Natural killer cell (primary cell): ENCODE results near the gene CYYR1. TPM values are rescaled to one million over a fixed set of nuclear protein-coding genes. Genes with fewer than 3 reads are reported as not detected.

ENCODE experiments used
- ATAC-seq, 3 donors: fragments of 150-1000 bp in 2 of 3; fragments of 200-7000 bp in 1 of 3; cut with Tn5 transposase; 1 replicate in 1 of 3; 2 replicates in 2 of 3; pipeline ENCODE4 v1.10.0; 2021; ENCODE audit warnings: mild to moderate bottlenecking in 2 of 3, moderate library complexity in 2 of 3
- DNase-seq, 2 donors: peaks; one replicate each; pipeline versions ENCODE4 v3.0.0 to v3.0.0-alpha.2; 2013 to 2021; ENCODE audit warnings: mixed read lengths in 1 of 2
- H3K27ac ChIP-seq: one replicate; pipeline ENCODE4 v1.5.1; 2013; ENCODE audit warnings: mild to moderate bottlenecking, low read length
- H3K27me3 ChIP-seq: one replicate; pipeline ENCODE4 v1.6.1; 2013; ENCODE audit warnings: low read length; ENCODE audit not compliant: control insufficient read depth, insufficient read depth
- H3K36me3 ChIP-seq: one replicate; pipeline ENCODE4 v1.6.1; 2013; ENCODE audit warnings: low read length; ENCODE audit not compliant: control insufficient read depth, insufficient read depth
- H3K4me1 ChIP-seq: one replicate; pipeline ENCODE4 v1.6.1; 2013; ENCODE audit warnings: low read length; ENCODE audit not compliant: control insufficient read depth, insufficient read depth
- H3K4me3 ChIP-seq: one replicate; pipeline ENCODE4 v1.5.1; 2013; ENCODE audit warnings: low read length
- H3K9me3 ChIP-seq: one replicate; pipeline ENCODE4 v1.6.1; 2013; ENCODE audit warnings: low read length; ENCODE audit not compliant: control insufficient read depth, insufficient read depth
- H3K27ac Mint-ChIP-seq, 2 donors: one replicate each; pipeline ENCODE4 v1.8.0; 2022; ENCODE audit warnings: mild to moderate bottlenecking in 2 of 2, mixed read lengths in 2 of 2, moderate library complexity in 1 of 2
- H3K27me3 Mint-ChIP-seq, 2 donors: one replicate each; pipeline ENCODE4 v1.8.0; 2022; ENCODE audit warnings: low read depth in 2 of 2, mixed read lengths in 2 of 2
- H3K36me3 Mint-ChIP-seq: one replicate; pipeline ENCODE4 v1.8.0; 2022; ENCODE audit warnings: mixed read lengths
- H3K4me1 Mint-ChIP-seq, 2 donors: one replicate each; pipeline ENCODE4 v1.8.0; 2022; ENCODE audit warnings: mixed read lengths in 2 of 2
- H3K4me3 Mint-ChIP-seq: one replicate; pipeline ENCODE4 v1.8.0; 2022; ENCODE audit warnings: mild to moderate bottlenecking, moderate library complexity, mixed read lengths
- H3K9me3 Mint-ChIP-seq, 2 donors: one replicate each; pipeline ENCODE4 v1.8.0; 2022; ENCODE audit warnings: mixed read lengths in 2 of 2
- WGBS: methylation state at CpG from one replicate; pipeline ENCODE4 v1.1.7; 2013; ENCODE audit warnings: missing lambda C conversion rate; ENCODE audit not compliant: insufficient coverage; 5-methylcytosine and 5-hydroxymethylcytosine counted together
- intact Hi-C: fragments of 100-400 bp; cut with micrococcal nuclease; formaldehyde crosslinking; loops from one replicate; pipeline ENCODE4 v1.14.2; 2022
- total RNA-seq, 4 donors: library from RNA; stranded (reverse); fragments of 120-200 nt in 1 of 4; gene quantifications; one replicate each; pipeline versions ENCODE4 v1.2.3 to v1.2.4, GENCODE V29; 2013 to 2022
- TF ChIP-seq, protein P1 (sequence below): fragments of 200-600 bp; IDR thresholded peaks from one replicate; pipeline ENCODE4 v1.8.0; 2022; ENCODE audit warnings: antibody characterized with exemption

CYYR1 gene
- total RNA-seq, 3 donors from 2014 or later (not counting 1 experiment from before 2014, with no cell fraction given), result not detected

DNA sequence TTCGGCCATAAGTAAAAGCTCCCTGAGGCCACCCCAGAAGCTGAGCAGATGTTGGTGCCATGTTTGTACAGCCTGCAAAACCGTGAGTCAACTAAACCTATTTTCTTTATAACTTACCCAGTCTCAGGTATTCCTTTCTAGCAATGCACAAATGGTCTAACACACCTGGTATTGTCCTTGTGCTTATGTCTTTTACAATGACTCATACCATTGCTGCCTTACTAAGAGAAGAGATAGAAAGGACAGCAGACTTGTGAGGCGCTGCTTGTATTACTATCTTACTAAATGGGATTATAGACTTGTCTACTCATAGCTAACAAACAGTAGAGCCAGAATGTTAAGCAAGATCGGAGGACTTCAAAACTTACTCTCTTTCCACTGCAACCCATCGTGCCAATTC is 18.5 kb upstream of the CYYR1 start:
- no peak overlapping the region for H3K27ac Mint-ChIP-seq
- no peaks in the 10 kb centered on the region for H3K36me3 Mint-ChIP-seq
- intact Hi-C loops, result no loop called here
- Histone ChIP-seq H3K36me3 (no peaks in the 10 kb centered on the region), H3K4me1 (no peaks in the 10 kb centered on the region), H3K27ac (no peak overlapping the region), H3K9me3 (no peaks in the 10 kb centered on the region), H3K27me3 (no peaks in the 10 kb centered on the region), H3K4me3 (no peak overlapping the region)
- H3K27me3 Mint-ChIP-seq, result no peaks in the 10 kb centered on the region
- DNase-seq (no peak), ATAC-seq (no peak)
- no peak overlapping the region for H3K4me3 Mint-ChIP-seq
- TF ChIP-seq, protein P1, sequence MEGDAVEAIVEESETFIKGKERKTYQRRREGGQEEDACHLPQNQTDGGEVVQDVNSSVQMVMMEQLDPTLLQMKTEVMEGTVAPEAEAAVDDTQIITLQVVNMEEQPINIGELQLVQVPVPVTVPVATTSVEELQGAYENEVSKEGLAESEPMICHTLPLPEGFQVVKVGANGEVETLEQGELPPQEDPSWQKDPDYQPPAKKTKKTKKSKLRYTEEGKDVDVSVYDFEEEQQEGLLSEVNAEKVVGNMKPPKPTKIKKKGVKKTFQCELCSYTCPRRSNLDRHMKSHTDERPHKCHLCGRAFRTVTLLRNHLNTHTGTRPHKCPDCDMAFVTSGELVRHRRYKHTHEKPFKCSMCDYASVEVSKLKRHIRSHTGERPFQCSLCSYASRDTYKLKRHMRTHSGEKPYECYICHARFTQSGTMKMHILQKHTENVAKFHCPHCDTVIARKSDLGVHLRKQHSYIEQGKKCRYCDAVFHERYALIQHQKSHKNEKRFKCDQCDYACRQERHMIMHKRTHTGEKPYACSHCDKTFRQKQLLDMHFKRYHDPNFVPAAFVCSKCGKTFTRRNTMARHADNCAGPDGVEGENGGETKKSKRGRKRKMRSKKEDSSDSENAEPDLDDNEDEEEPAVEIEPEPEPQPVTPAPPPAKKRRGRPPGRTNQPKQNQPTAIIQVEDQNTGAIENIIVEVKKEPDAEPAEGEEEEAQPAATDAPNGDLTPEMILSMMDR, result no peak
- H3K4me1 Mint-ChIP-seq, result no peaks in the 10 kb centered on the region
- H3K9me3 Mint-ChIP-seq, result peaks cover 3 to 4% of the 10 kb centered on the region in 2 donors
- WGBS, result 74% methylated on average over 4 of the region's 5 CpGs

DNA sequence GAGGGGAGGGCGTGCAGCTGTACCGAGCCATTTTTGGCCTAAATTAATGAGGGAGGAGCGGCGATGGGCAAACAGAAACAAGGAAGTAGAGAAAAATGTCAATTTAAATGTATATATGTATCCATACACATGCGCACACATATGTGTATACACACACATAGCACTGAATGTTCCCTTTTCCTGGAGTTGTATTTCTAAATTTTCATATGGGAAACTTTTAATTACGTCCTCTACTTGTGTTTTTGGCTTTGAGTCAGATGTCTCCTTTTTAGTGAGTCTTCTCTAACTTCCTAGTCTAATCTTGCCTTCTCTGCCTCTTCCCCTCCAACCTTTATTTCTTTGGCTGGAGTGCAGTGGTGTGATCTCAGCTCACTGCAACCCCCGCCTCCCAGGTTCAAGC is 15.4 kb upstream of the CYYR1 start:
- DNase-seq (no peak), ATAC-seq (no peak)
- Mint-ChIP-seq H3K4me1 (no peaks in the 10 kb centered on the region), H3K4me3 (no peak overlapping the region), H3K27me3 (no peaks in the 10 kb centered on the region), H3K9me3 (peaks cover 8 to 13% of the 10 kb centered on the region in 2 donors), H3K36me3 (no peaks in the 10 kb centered on the region), H3K27ac (no peak overlapping the region)
- TF ChIP-seq, protein P1, result no peak
- Histone ChIP-seq H3K4me3 (no peak overlapping the region), H3K9me3 (no peaks in the 10 kb centered on the region), H3K4me1 (no peaks in the 10 kb centered on the region), H3K27me3 (no peaks in the 10 kb centered on the region), H3K36me3 (no peaks in the 10 kb centered on the region), H3K27ac (no peak overlapping the region)
- intact Hi-C loops, result no loop called here
- WGBS, result 90% methylated on average over 4 of the region's 7 CpGs

DNA sequence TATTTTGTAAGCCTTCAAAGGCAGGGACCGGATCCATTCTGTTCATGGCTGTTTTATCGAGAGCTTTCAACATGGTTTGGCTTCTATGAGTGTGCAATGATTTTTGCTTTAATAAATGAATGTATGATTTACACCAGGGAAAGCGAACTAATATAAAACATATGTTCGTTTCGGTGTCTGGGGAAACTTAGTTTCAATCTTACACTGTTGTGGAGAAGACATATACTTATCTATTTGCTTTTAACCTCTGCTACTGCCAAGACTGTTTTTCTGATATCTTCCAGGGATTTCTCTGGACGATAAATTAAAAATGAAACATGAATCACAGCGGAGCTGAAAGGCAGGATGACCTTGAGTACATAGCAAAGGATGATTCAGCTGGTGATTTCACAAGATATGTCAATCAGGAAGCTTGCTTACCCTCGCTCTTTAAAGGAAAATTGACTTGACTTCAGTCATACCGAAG is 14.7 kb upstream of the CYYR1 start:
- Mint-ChIP-seq H3K4me1 (no peaks in the 10 kb centered on the region), H3K9me3 (peaks cover 10 to 11% of the 10 kb centered on the region in 2 donors), H3K36me3 (no peaks in the 10 kb centered on the region), H3K27me3 (no peaks in the 10 kb centered on the region), H3K4me3 (no peak overlapping the region), H3K27ac (no peak overlapping the region)
- TF ChIP-seq, protein P1, result no peak
- 80% methylated on average over 6 of the region's 9 CpGs for WGBS
- H3K27me3 ChIP-seq, result no peaks in the 10 kb centered on the region
- H3K4me3 ChIP-seq, result no peak overlapping the region
- no peaks in the 10 kb centered on the region for H3K9me3 ChIP-seq
- no peak overlapping the region for H3K27ac ChIP-seq
- H3K4me1 ChIP-seq, result no peaks in the 10 kb centered on the region
- intact Hi-C loops, result no loop called here
- DNase-seq, result no peak
- no peaks in the 10 kb centered on the region for H3K36me3 ChIP-seq
- no peak for ATAC-seq

DNA sequence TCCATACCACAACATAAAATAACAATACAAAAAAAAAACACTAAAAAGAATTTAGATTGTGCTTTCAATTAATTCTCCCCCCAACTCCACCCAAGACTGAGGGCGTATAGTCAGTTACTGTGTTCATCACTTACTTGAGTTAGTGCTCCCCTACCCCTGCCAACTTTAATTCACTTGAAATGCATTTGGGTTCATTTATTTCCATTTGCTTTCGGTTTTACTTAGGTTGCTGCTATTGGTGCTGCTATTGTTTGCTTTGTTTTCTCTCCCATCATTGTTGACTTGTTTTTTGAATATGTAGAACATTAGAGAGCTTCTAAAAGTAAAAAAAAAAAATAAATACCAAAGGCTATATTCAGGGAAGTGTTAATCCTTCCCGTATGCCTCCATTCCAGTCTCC is 10.7 kb upstream of the CYYR1 start:
- TF ChIP-seq, protein P1, result no peak
- Histone ChIP-seq H3K27me3 (no peaks in the 10 kb centered on the region), H3K27ac (no peak overlapping the region), H3K36me3 (no peaks in the 10 kb centered on the region), H3K4me1 (no peaks in the 10 kb centered on the region), H3K9me3 (no peaks in the 10 kb centered on the region), H3K4me3 (no peak overlapping the region)
- Mint-ChIP-seq H3K9me3 (peaks cover 13 to 16% of the 10 kb centered on the region in 2 donors), H3K4me1 (no peaks in the 10 kb centered on the region), H3K36me3 (no peaks in the 10 kb centered on the region), H3K4me3 (no peak overlapping the region), H3K27me3 (no peaks in the 10 kb centered on the region), H3K27ac (no peak overlapping the region)
- intact Hi-C loops, result no loop called here
- no peak for ATAC-seq
- no peak for DNase-seq
- WGBS, result 96% methylated on average over 2 of the region's 3 CpGs
